ENCODE measurements around the gene SAP30. TPM values are rescaled to one million over a fixed set of nuclear protein-coding genes. Genes with fewer than 3 reads are reported as not detected.
A peak's percentile ranks its signal among the peaks of the same experiment; 100 is the strongest.

The SAP30 gene
- total RNA-seq = 33.1 and 33.8 TPM in 2 replicates

DNA sequence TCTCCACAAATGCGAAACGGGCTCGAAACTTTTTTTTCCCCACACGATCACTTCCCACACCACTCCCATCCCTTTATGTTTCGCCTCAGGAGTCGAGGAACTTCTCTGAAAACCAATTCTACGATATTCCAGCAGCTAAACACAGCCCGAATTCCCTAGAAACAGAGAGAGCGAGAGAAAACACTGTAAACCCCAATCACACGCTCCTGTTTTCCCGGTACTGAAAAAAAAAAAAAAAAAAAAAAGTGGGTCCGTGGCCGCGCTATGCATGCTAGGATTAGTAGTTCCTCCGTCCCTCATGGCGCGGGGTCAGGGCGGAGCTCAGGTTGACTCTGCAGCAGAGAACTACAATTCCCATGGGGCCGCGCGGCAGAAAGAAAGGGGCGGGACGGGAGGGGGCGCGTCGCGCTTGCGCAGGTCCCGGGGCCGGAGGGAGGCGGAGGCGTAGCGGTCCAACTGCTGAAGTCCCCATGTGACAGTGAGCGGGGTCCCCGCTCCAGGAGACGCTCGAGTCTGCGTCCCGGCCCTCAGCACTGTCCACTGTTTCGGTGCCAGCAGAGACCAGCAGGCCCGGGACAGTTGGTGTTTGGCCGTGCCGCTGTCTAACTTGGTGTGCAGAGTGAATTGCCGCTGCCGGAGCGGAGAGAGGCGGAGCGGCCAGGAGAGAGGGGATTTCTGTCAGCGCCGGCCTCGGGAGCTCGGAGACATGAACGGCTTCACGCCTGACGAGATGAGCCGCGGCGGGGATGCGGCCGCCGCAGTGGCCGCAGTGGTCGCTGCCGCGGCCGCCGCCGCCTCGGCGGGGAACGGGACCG lies at the start of gene SAP30:
Gene SAP30, plus strand, starts transcription at position 478 of the 815 bp plus-strand sequence. Its CDS starts 229 bp downstream, at position 707.
- H3K4me3 Mint-ChIP-seq = peak within 1 kb of the TSS; percentile 100
- peaks cover 43% of the 10 kb centered on the region for H3K4me1 Mint-ChIP-seq
- peak within 1 kb of the TSS; percentile 99 for H3K27ac Mint-ChIP-seq
- DNase-seq = peak; percentile 97
- H3K36me3 Mint-ChIP-seq (ENCODE audit: low read depth) = peaks cover 20% of the 10 kb centered on the region
- intact Hi-C loops (cut with micrococcal nuclease) = loop anchor here (1.0 to 5.0 kb wide), 4 partner anchors 36 to 912 kb away; partner anchors contain the start of genes CEP44, FBXO8, GALNT7 and HMGB2
- H3K27me3 Mint-ChIP-seq = no peaks in the 10 kb centered on the region
- H3K9me3 Mint-ChIP-seq = no peaks in the 10 kb centered on the region

DNA sequence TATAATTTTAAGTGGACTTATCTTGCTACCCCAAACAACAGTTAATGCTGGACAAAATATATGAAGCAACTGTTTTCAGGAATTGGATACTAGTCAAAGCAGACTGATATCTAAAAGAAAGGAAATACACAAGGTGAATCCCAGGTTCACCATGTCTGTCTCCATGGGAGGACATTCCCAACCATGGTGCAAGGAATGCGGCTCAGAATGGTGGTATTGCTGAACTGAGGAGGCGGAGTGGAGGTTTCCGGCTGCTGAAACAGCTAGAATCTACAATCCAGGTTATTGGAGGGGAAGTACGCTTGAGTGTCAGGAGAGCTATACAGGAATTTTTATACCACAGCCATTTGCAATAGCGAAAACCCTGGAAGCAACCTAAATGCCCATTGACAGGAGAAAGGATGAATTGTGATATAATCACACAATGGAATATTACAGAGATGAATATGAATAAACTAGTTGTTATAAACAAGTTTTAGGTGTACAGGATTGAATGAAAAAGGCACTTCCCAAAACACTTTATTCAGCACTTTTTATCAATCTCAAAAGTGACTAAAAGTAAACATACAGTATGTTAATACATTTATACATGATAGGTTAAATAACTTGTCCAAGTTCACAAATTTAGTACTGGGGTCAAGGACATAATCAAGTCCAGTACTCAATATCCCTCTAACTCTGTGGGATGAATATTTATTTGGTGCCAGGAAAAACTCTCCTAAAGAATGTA lies 45.6 kb upstream of the SAP30 start:
- no peak overlapping the region for H3K27ac Mint-ChIP-seq
- no peak overlapping the region for H3K4me3 Mint-ChIP-seq
- H3K9me3 Mint-ChIP-seq = no peaks in the 10 kb centered on the region
- peaks cover 7% of the 10 kb centered on the region for H3K4me1 Mint-ChIP-seq
- no peak for DNase-seq
- H3K27me3 Mint-ChIP-seq = no peaks in the 10 kb centered on the region
- H3K36me3 Mint-ChIP-seq (ENCODE audit: low read depth) = peaks cover 26% of the 10 kb centered on the region
- intact Hi-C loops (cut with micrococcal nuclease) = no loop called here

GRCh38 chr4:173328236-173328901 lies 42.4 kb upstream of the SAP30 start:
- Mint-ChIP-seq H3K27me3 (no peaks in the 10 kb centered on the region), H3K36me3 (ENCODE audit: low read depth) (peaks cover 46% of the 10 kb centered on the region), H3K4me1 (peaks cover 28% of the 10 kb centered on the region), H3K4me3 (no peak overlapping the region), H3K27ac (no peak overlapping the region), H3K9me3 (no peaks in the 10 kb centered on the region)
- intact Hi-C loops (cut with micrococcal nuclease) = no loop called here
- DNase-seq = no peak

DNA sequence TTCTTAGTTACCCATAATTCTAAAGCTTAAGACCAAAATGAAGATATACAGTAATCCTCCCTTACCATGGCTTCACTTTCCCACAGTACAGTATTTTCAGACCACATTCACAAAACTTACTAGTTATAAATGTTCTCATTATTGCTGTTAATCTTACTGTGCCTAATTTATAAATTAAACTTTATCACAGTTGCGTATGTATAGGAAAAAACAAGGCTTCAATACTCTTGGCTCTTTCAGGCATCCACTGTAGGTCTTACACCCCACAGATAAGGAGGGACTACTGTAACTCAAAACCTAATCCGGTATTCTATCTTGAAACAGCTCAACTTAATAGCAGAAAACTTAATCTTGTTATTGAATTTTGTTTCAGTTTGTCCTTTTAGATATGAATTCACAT lies 40.2 kb upstream of the SAP30 start:
- Mint-ChIP-seq H3K4me3 (peak overlapping the region; percentile 33), H3K4me1 (peaks cover 37% of the 10 kb centered on the region), H3K9me3 (no peaks in the 10 kb centered on the region), H3K27me3 (no peaks in the 10 kb centered on the region), H3K27ac (peak overlapping the region; percentile 3), H3K36me3 (ENCODE audit: low read depth) (peaks cover 50% of the 10 kb centered on the region)
- intact Hi-C loops (cut with micrococcal nuclease) = loop anchor here (5.0 kb wide), 1 partner anchor 952 kb away; the partner anchor contains the start of genes CEP44 and FBXO8
- no peak for DNase-seq

GRCh38 chr4:173332021-173332487 lies 38.7 kb upstream of the SAP30 start:
- H3K4me1 Mint-ChIP-seq = peaks cover 40% of the 10 kb centered on the region
- DNase-seq = no peak
- H3K9me3 Mint-ChIP-seq = no peaks in the 10 kb centered on the region
- peaks cover 44% of the 10 kb centered on the region for H3K36me3 Mint-ChIP-seq (ENCODE audit: low read depth)
- H3K27me3 Mint-ChIP-seq = no peaks in the 10 kb centered on the region
- H3K27ac Mint-ChIP-seq = peak overlapping the region; percentile 93
- intact Hi-C loops (cut with micrococcal nuclease) = loop anchor here (5.0 kb wide), 1 partner anchor 950 kb away; the partner anchor contains the start of genes CEP44 and FBXO8
- H3K4me3 Mint-ChIP-seq = peak overlapping the region; percentile 97

DNA sequence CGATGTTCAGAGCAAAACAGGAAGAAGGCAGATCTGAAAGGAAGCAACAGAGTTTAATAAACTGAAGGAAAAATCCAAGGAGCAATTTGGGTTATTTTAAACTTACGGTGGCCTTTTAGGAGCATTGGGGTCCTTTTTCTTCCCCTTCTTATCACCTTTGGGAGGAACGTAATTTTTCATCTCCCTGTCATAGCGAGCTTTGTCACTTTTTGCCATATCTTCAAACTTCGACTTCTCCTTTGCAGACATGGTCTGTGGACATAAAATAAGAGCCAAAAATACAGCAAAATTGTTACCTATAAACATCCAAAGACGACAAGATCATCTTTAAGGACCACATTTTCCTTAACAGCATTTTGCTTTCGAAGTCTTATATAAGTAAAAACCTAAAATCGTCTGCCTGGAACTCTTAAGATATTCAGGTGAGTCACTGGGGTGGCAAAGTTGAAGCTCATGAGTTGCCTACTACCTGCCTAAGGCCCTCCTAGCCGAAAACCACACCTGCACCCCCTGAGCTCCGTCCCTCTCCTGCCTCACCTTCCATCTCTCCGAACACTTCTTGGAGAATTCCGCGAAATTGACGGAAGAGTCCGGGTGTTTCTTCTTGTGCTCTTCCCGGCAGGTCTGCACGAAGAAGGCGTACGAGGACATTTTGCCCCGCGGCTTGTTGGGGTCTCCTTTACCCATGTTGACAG lies 37.6 kb upstream of the SAP30 start:
- Mint-ChIP-seq H3K9me3 (no peaks in the 10 kb centered on the region), H3K36me3 (ENCODE audit: low read depth) (peaks cover 41% of the 10 kb centered on the region), H3K27me3 (no peaks in the 10 kb centered on the region), H3K4me3 (peak overlapping the region; percentile 97), H3K4me1 (peaks cover 47% of the 10 kb centered on the region), H3K27ac (peak overlapping the region; percentile 93)
- no peak for DNase-seq
- intact Hi-C loops (cut with micrococcal nuclease) = loop anchor here (5.0 kb wide), 1 partner anchor 949 kb away; the partner anchor contains the start of genes CEP44 and FBXO8

DNA sequence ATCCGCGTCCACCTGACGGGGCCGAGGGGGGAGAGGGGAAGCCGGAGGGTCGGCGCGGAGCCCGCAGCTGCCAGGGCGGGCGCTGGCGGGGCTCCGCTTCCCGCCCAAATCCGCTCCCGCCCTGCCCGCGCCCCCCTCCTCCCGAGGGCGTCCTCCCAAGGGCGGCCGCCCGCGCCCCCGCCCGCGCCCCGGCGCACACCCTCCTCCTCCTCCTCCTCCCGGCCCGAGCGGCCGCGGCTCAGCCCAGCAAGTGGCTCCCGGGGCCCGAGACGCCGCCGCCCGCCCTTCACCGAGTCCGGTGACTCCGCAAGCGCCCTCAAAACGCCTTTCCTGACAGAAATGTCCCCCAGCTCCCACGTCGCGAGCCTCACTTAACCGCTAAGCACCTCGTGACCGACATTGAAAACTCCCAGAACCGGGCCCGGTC lies 37.1 kb upstream of the SAP30 start:
- H3K9me3 Mint-ChIP-seq = no peaks in the 10 kb centered on the region
- no peaks in the 10 kb centered on the region for H3K27me3 Mint-ChIP-seq
- intact Hi-C loops (cut with micrococcal nuclease) = loop anchor here (1.0 to 5.0 kb wide), 3 partner anchors 37 to 949 kb away; partner anchors contain the start of genes CEP44, FBXO8, GALNT7 and SAP30
- DNase-seq = no peak
- peaks cover 41% of the 10 kb centered on the region for H3K36me3 Mint-ChIP-seq (ENCODE audit: low read depth)
- peaks cover 47% of the 10 kb centered on the region for H3K4me1 Mint-ChIP-seq
- peak overlapping the region; percentile 97 for H3K4me3 Mint-ChIP-seq
- H3K27ac Mint-ChIP-seq = peak overlapping the region; percentile 100

DNA sequence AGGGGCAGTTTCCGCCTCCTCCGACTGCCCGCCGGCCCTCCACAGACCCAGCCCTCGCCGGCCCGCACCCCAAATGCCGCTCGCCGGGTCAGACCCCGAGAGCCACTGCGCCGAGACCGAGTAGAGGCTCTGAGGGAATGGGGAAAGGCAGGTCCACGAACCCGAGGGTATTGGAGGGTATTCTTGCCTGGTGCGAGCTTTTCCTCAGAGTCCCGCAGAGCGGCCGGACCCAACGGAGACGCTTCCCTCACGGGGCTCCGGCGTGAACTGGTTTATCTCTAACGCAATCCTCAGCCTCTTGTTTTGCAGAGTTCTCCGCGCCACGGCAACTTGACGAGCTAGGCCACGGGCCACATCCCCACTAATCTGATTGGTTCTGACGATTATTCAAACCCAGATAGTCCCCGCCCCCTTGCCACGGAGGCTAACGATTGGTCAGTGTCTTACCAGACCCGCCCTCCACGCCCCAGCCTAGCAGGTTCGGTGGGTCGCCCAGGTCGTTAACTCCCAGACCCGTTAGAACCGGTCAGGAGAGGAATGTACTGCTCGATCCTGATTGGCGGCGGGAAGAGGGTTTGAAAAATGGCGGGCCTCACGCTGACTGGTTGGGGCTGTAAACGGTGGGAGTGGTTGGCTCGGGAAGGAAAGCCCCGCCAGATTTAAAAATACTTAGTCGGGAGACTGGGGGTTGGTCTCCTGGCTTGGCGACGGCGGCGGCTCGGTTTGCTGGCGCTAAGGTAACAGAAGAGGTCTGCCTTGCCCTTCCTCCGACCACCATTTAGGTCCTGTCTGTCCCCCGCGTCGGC lies 36.5 kb upstream of the SAP30 start, which contains the start of gene HMGB2:
Gene HMGB2, minus strand, starts transcription at position 274 of the 806 bp plus-strand sequence. CDS start 709 bp downstream, outside the sequence.
- peak; percentile 100 for DNase-seq

DNA sequence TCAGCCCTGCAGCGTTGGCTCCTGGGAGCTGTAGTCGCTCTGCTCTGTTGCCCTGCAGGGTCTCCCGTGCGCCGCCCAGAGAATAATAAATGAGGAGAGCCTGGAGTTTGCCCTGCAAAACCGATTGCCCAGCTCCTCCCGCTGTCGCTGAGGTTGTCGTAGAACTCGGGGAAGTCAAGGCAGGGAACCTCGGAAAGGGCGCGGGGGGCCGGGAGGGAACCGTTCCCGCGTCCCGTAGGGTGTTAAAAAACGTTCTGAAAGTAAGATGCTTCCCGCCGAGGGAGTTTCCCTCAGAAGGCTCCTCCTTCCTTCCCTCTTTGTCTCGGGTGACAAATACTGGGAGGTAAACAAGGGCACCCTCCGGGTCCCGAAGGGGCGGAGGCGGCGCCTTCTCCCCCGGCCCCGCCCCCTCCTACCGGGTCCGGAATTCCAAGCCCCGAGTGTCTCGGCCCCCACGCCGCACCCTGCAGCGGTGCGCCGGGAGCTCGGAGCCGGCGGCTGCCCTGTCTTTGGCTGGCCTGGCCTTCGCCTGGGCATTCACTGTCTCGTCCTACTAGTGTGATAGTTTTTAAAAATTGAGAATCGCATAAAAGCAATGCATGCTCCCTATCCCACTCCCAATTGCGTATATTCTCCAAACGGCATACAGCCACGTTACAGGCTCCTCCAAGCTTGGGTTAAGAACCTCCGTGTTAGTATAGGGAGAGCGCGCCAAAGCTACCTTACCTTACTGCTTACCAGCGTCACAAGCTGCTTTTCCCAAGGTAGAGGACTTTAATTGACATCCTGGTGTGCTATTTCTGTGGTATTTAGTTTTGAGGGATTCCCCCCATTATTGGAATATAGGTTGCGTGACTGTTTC lies 35.6 kb upstream of the SAP30 start:
- peak overlapping the region; percentile 100 for H3K27ac Mint-ChIP-seq
- H3K4me1 Mint-ChIP-seq = peaks cover 44% of the 10 kb centered on the region
- peak; percentile 89 for DNase-seq
- intact Hi-C loops (cut with micrococcal nuclease) = loop anchor here (1.0 to 5.0 kb wide), 3 partner anchors 35 to 947 kb away; partner anchors contain the start of genes CEP44, FBXO8, GALNT7 and SAP30
- no peaks in the 10 kb centered on the region for H3K27me3 Mint-ChIP-seq
- H3K4me3 Mint-ChIP-seq = peak overlapping the region; percentile 97
- peaks cover 33% of the 10 kb centered on the region for H3K36me3 Mint-ChIP-seq (ENCODE audit: low read depth)
- H3K9me3 Mint-ChIP-seq = no peaks in the 10 kb centered on the region

More for the DNA sequence above, 36.5 kb upstream of the SAP30 start, which contains the start of gene HMGB2:
- peaks cover 47% of the 10 kb centered on the region for H3K4me1 Mint-ChIP-seq
- no peaks in the 10 kb centered on the region for H3K9me3 Mint-ChIP-seq
- peaks cover 38% of the 10 kb centered on the region for H3K36me3 Mint-ChIP-seq (ENCODE audit: low read depth)
- H3K27ac Mint-ChIP-seq = peak within 1 kb of the TSS; percentile 100
- peak within 1 kb of the TSS; percentile 97 for H3K4me3 Mint-ChIP-seq
- intact Hi-C loops (cut with micrococcal nuclease) = loop anchor here (1.0 to 5.0 kb wide), 3 partner anchors 36 to 948 kb away; partner anchors contain the start of genes CEP44, FBXO8, GALNT7 and SAP30
- no peaks in the 10 kb centered on the region for H3K27me3 Mint-ChIP-seq

DNA sequence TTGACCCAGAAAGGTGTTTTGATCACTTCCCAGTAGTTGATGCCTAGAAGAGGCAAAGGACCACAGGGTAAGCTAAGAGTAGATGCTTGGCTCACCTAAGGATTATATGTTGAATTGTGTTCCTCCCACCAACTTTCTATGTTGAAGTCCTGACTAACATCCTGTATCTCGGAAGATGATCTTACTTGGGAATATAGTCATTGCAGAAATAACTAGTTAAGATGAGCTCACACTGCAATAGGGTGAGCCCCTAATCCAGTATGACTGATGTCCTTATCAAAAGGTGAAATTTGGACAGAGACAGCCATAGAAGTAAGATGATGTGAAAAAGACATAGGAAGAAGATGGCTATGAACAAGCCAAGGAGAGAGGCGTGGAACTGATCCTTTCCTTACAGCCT lies 33.3 kb upstream of the SAP30 start:
- no peak overlapping the region for H3K4me3 Mint-ChIP-seq
- H3K4me1 Mint-ChIP-seq = peaks cover 31% of the 10 kb centered on the region
- no peaks in the 10 kb centered on the region for H3K9me3 Mint-ChIP-seq
- no peak for DNase-seq
- intact Hi-C loops (cut with micrococcal nuclease) = no loop called here
- no peaks in the 10 kb centered on the region for H3K27me3 Mint-ChIP-seq
- no peak overlapping the region for H3K27ac Mint-ChIP-seq
- peaks cover 18% of the 10 kb centered on the region for H3K36me3 Mint-ChIP-seq (ENCODE audit: low read depth)

DNA sequence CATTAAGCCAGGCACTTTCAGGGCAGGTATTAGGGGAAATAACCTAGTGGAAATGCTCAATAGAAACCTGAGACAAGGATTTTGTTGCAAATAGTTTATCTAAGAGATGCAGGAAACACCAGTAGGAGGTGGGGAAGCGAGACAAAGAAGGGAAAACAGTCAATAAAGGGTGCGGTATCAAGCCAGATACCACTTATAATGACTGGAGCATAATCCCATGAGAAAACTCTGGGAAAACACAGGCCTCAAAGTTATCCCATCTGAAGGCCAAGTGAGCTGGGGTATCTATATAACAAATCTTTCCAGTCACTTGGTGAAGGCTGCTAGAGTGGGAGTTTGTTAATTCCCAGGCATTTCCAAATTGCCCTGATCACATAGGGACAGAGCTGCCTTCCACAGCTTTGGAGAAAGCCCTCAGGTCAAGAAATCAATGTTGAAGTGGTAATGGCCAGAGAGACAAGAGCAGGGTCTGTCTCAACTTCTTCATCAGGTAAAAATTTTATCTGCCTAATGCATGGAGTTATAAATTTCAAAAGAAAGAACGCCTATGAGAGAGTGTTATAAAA lies 26.8 kb upstream of the SAP30 start:
- peaks cover 9% of the 10 kb centered on the region for H3K27me3 Mint-ChIP-seq
- H3K4me3 Mint-ChIP-seq = no peak overlapping the region
- peaks cover 2% of the 10 kb centered on the region for H3K4me1 Mint-ChIP-seq
- no peaks in the 10 kb centered on the region for H3K36me3 Mint-ChIP-seq (ENCODE audit: low read depth)
- intact Hi-C loops (cut with micrococcal nuclease) = loop anchor here (2.0 kb wide), 1 partner anchor 21 kb away; no protein-coding TSS in a partner anchor
- no peaks in the 10 kb centered on the region for H3K9me3 Mint-ChIP-seq
- no peak for DNase-seq
- no peak overlapping the region for H3K27ac Mint-ChIP-seq

Measured in activated CD4-positive, alpha-beta T cell treated with anti-CD3 and anti-CD28 coated beads, Interleukin-2, amount 10 ng/mL, durations not matched to agents 24 days and 14 days (primary cell).